GM18499 (cell line): ENCODE data around the gene ACAP2.
"Not testable (repeated sequence)": the region's sequence is repeated elsewhere in the genome, so short reads cannot be mapped to it uniquely, and the experiment has no call there.

Source experiments
- ATAC-seq: cut with Tn5 transposase; IDR thresholded peaks from one replicate; pipeline ENCODE4 v1.9.1; 2021; ENCODE audit warnings: moderate number of reproducible peaks; ENCODE audit not compliant: insufficient read depth, unreplicated experiment

Gene ACAP2

DNA sequence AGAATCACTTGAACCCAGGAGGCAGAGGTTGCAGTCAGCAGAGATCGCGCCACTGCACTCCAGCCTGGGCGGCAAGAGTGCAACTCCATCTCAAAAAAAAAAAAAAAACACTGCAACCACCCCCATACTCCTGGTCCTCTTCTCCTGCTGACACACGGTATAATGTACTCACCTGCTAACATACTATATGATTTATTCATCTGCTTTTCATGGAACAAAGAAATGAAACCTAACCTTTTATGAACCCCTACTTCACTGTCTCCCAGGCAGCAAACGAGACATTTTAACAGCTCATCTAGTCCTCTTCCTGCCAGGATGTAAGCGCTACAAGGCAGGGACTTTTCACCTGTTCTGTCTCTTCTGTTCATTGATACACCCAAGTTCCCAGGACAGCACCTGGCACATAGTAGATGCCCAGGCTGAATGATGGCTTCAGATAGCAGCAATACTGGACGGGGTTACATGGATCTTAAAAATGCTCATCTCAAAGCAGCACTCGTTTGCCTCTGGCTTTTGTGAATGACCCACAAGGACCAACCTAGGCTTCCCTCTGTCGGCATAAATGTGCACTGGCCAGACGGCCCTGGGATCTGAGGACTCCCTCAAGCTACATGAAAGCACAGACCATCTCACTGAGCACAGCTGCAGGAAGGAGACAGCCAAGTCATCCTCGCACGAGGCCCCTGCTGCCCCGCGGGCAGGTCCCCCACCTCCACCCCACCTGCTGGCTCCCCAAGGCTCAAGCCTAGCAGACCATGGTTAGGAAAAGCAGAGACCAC lies 192.2 kb downstream of the ACAP2 start:
- ATAC-seq, result no peak

GRCh38 chr3:195249858-195250464 lies 192.9 kb downstream of the ACAP2 start:
- no peak for ATAC-seq

DNA sequence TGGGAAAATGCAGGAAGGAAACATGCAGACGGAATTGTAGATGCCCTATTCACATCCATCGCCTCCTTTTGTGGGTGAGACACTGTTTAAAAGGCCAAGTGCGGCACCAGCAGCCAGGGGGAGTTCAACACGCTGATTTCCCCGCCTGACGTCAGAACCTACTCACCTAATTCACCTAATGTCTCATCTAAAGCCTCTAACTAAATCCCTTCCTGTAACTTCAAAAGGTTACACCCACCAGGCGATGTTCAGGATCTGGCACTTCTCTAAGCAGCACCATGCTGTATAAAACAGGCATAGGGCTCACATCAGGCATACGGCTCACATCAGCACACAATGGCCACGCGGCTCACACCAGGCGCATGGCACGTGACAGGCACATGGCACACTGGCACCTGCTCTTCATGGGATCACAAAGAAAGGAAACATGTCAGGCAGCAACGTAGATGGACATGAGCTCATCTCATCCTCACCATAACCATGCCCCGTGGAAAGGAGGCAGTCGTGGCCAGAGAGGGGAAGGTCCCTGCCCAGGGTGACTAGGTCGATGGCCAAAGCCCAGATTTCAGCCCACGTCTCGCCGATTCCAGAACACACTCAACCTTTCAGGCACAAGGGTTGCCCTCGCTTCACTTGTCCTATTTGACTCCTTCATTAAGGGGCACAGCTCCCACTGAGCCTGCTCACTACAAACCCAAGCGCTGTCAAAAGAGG lies 193.6 kb downstream of the ACAP2 start:
- ATAC-seq, result no peak

DNA sequence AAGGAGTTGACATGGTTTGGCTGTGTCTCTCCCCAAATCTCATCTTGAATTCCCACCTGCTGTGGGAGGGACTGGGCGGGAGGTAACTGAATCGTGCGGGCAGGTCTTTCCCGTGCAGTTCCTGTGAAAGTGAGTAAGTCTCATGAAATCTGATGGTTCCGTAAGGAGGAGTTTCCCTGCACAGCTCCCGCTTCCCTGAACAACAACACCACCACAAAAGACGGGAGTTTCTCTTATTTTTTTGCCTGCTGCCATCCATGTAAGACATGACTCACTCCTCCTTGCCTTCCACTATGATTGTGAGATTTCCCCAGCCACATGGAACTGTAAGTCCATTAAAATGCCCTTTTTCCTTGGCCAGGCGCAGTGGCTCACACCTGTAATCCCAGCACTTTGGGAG lies 194.5 kb downstream of the ACAP2 start:
- ATAC-seq, result no peak

GRCh38 chr3:195247863-195248189 lies 195.0 kb downstream of the ACAP2 start:
- ATAC-seq, result no peak

- no peak for ATAC-seq
Observed at GRCh38 chr3:195247086-195247862, 195.5 kb downstream of the ACAP2 start.

GRCh38 chr3:195246581-195246995 lies 196.2 kb downstream of the ACAP2 start:
- no peak for ATAC-seq

DNA sequence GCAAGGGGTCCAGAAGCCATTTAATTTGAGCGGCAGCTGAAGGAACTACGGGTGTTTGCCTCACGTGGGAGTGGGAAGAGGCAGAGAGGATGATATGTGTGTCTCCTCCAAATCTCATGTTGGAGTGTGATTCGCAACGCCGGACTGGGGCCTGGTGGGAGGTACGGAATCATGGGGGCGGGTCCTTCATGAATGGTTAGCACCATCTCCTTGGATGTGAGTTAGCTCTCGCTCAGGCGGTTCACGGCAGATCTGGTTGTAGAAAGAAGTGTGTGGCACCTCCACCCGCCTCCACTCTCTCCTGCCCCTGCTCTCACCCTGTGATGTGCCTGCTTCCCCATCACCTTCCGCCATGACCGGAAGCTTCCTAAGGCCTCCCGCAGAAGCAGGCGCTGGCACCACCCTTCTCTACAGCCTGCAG lies 197.3 kb downstream of the ACAP2 start:
- no peak for ATAC-seq

DNA sequence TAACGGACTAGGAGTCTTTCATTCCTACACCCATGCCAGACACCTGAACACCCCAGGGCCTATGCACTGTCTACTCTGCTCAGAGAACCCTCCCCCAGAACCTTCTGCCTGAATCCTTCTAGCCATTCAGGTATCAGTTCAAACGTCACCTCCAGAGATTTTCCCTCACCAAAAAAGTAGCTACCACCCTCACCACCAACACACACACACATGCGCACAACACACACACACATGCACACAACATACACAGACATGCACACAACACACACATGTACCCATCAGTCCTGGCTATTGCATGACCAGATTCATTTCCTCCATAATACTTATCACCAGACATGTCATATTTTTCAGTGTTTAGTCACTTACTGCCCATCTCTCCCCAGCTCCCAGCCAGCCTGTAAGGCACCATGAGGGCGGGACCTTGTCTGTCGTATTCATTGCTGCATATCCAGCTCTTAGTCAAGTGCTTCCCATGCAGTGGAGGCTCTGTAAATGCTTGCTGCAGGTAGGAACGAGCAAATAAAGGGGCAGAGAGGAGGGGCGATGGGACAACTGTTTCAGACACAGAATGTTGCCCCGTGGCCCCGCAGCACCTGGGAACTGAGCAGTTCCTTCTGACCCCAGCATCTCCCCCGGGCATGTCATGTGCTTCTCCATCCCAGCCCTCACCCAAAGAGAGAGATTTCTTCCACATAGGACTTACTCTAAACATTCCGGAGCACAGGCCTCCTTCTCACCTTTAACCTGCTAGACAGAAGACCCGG lies 201.0 kb downstream of the ACAP2 start:
- no peak for ATAC-seq

- ATAC-seq, result no peak
Observed at GRCh38 chr3:195240939-195241338, 201.9 kb downstream of the ACAP2 start.

DNA sequence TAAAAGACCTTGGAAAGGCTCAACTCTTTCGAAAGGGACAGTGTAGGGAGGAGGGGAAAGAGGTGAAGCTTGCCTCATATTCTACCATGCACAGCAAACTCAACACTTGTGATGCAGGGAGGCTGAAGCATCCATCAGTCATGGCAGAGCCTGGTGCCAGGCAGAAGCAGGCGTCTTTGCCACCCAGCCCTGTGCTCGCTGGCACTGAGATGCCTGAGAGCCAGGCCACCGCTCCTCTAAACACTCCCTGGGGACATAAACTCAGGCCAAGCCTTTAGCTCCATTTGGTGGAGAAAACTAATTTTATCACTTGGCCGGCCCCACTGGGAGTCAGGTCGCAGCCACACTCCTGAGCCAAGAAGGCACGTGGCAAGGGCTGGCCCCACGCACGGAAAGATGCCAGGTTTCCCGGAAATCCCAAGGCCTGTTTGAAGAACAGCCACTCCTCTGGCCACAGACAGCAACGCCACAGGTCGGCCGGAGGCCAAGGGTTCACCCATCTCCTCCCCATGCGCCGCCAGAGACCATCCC lies 202.6 kb downstream of the ACAP2 start:
- no peak for ATAC-seq

GRCh38 chr3:195239121-195239520 lies 203.7 kb downstream of the ACAP2 start:
- ATAC-seq, result no peak

GRCh38 chr3:195238586-195239118 lies 204.2 kb downstream of the ACAP2 start:
- ATAC-seq, result no peak

- ATAC-seq, result no peak
Observed at GRCh38 chr3:195238081-195238571, 204.7 kb downstream of the ACAP2 start.

DNA sequence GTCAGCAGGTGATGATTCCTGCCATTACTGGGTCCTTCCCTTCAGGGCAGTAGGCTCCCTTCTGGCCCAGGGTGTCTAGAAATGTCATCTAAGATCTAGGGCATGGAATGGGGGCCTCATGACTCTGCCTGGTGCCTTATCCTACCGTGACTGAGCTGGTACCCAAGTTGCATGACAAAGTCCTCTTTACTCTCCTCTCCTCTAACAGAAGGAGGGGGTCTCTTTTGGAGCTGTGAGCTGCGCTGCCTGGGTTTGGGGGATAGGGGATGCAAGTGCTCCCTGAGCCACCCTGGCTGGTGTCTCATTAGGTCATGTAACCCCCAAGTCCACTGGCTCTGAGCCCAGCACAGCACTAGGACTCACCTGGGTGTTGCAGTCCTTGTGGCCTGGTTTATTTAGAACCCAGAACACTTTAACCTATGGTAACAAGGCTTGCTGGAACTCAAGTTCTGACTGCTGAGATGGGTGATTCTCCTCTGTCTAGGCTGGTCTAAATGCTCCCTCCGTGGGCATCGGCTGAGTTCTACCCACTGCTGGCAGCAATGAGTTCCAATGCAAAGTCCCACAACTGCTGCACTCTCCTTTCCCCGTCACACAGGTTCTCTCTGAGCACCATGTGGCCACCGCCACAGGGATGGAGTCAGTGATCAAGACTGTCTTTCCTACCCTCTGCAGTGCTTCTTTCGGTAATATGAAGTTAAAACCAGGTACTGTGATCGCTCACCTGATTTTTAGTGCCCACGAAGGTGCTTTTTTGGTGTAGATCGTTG lies 205.8 kb downstream of the ACAP2 start:
- no peak for ATAC-seq

GRCh38 chr3:195236076-195236798 lies 206.6 kb downstream of the ACAP2 start:
- ATAC-seq, result no peak

DNA sequence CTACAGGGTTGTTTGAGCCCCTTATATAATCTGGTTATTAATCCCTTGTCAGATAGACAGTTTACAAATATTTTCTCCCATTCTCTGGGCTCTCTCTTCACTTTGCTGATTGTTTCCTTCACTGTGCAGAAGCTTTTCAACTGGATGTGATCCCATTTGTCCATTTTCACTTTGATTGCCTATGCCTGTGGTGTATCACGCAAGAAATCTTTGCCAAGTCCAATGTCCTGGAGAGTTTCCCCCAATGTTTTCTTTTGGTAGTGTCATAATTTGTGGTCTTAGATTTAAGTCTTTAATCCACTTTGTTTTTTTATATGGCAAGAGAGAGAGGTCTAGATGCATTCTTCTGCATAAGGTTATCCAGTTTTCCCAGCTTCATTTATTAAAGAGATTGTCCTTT lies 212.6 kb downstream of the ACAP2 start:
- no peak for ATAC-seq

DNA sequence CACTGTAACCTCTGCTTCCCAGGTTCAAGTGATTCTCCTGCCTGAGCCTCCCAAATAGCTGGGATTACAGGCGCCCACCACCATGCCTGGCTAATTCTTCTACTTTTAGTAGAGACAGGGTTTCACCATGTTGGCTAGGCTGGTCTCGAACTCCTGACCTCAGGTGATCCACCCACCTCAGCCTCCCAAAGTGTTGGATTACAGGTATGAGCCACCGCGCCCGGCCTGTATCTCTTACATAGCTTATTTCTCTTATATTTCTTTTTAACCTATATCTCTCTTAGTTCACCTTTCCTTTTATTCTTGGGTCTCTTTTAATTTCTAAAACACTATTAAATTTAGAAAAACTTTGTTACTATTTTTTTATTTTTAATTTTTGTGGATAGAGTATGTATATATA lies 213.9 kb downstream of the ACAP2 start:
- not testable (repeated sequence) for ATAC-seq
